ENCODE data around the gene ADH6.
"Not testable (repeated sequence)": the region's sequence is repeated elsewhere in the genome, so short reads cannot be mapped to it uniquely, and the experiment has no call there.

ADH6 gene

GRCh38 chr4:99227646-99228045 lies 8.6 kb upstream of the ADH6 start:
- H3K79me2 ChIP-seq (ENCODE audit: insufficient read depth, low read length); H3K9ac ChIP-seq (ENCODE audit: low read depth, low read length, poor library complexity, severe bottlenecking); H3F3A ChIP-seq (ENCODE audit: low read depth); H2AFZ ChIP-seq (ENCODE audit: low read length); H3K9me2 ChIP-seq (replicated peaks; ENCODE audit: low read depth, low read length); H3K4me1 ChIP-seq (ENCODE audit: insufficient read depth, low read length, poor library complexity, severe bottlenecking); H3K9me3 ChIP-seq (ENCODE audit: insufficient read depth, low read depth, low read length); H3K4me2 ChIP-seq (ENCODE audit: low read depth, low read length, poor library complexity, severe bottlenecking); H3K27me3 ChIP-seq (ENCODE audit: insufficient read depth, low read length, poor library complexity, severe bottlenecking); H4K20me1 ChIP-seq (ENCODE audit: insufficient read depth, low read length, poor library complexity, severe bottlenecking); H3K4me3 ChIP-seq (ENCODE audit: low read length, poor library complexity, severe bottlenecking); H3K36me3 ChIP-seq (ENCODE audit: insufficient read depth, low read length): not testable (repeated sequence)

DNA sequence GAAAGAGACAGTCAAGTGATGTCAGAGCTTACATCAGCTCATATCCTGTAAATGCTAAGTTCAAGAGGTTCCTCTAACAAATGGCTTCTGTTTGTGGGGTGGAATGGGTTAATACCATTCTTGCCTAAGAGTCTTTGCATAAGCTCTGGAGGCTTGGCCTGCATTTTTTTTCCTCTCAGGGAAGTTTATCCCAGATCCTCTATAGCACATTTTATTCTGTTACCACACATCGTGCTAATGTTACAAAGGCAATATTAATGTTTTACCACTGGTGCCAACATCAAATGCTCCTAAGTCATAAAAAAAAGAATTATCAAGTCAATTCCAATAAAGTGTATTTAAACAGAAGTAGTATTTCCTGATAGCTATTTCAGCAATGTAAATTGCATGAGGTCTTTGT lies 2.9 kb upstream of the ADH6 start:
- Histone ChIP-seq H3K4me2 (ENCODE audit: low read depth, low read length, poor library complexity, severe bottlenecking) (no peak overlapping the region), H3K9me3 (ENCODE audit: insufficient read depth, low read depth, low read length) (no peaks in the 10 kb centered on the region), H3K36me3 (ENCODE audit: insufficient read depth, low read length) (no peaks in the 10 kb centered on the region), H3K9ac (ENCODE audit: low read depth, low read length, poor library complexity, severe bottlenecking) (no peak overlapping the region), H3K4me1 (ENCODE audit: insufficient read depth, low read length, poor library complexity, severe bottlenecking) (no peaks in the 10 kb centered on the region), H3K27me3 (ENCODE audit: insufficient read depth, low read length, poor library complexity, severe bottlenecking) (no peaks in the 10 kb centered on the region), H2AFZ (ENCODE audit: low read length) (no peak overlapping the region), H3F3A (ENCODE audit: low read depth) (no peaks in the 10 kb centered on the region), H3K4me3 (ENCODE audit: low read length, poor library complexity, severe bottlenecking) (no peak overlapping the region), H3K79me2 (ENCODE audit: insufficient read depth, low read length) (no peaks in the 10 kb centered on the region), H3K9me2 (replicated peaks; ENCODE audit: low read depth, low read length) (no peaks in the 10 kb centered on the region), H4K20me1 (ENCODE audit: insufficient read depth, low read length, poor library complexity, severe bottlenecking) (no peaks in the 10 kb centered on the region)
- TF ChIP-seq EZH2phosphoT487 (IDR thresholded peaks at IDR 0.05; ENCODE audit: borderline replicate concordance): no peak
- TF ChIP-seq, protein P1, sequence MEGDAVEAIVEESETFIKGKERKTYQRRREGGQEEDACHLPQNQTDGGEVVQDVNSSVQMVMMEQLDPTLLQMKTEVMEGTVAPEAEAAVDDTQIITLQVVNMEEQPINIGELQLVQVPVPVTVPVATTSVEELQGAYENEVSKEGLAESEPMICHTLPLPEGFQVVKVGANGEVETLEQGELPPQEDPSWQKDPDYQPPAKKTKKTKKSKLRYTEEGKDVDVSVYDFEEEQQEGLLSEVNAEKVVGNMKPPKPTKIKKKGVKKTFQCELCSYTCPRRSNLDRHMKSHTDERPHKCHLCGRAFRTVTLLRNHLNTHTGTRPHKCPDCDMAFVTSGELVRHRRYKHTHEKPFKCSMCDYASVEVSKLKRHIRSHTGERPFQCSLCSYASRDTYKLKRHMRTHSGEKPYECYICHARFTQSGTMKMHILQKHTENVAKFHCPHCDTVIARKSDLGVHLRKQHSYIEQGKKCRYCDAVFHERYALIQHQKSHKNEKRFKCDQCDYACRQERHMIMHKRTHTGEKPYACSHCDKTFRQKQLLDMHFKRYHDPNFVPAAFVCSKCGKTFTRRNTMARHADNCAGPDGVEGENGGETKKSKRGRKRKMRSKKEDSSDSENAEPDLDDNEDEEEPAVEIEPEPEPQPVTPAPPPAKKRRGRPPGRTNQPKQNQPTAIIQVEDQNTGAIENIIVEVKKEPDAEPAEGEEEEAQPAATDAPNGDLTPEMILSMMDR (conservative IDR thresholded peaks at IDR 0.05; ENCODE audit: low read length): no peak

- H3K4me1 ChIP-seq (ENCODE audit: insufficient read depth, low read length, poor library complexity, severe bottlenecking): no peaks in the 10 kb centered on the region
- no peak for TF ChIP-seq EZH2phosphoT487 (IDR thresholded peaks at IDR 0.05; ENCODE audit: borderline replicate concordance)
- TF ChIP-seq, protein P1 (conservative IDR thresholded peaks at IDR 0.05; ENCODE audit: low read length): no peak
Observed at GRCh38 chr4:99219479-99219878, 433 bp upstream of the ADH6 start.

DNA sequence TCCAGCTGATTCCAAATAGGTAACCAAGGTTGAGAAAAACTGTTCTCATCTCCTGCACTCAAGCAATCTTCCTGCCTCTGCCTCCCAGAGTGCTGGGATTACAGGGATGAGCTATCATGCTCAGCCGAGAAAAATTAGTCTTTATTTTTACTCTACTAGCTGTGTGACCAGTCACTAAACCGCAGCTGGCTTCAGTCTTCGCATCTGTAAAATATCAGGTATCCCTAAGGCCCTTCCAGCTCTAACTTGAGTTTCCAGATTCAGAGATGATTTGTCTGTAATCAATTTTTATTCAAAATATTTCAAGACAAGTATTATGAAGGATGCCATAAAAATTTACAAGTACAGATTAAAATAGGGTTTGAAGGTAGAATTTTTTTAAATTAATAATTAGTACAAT lies 3.5 kb downstream of the ADH6 start:
- H3K4me3 ChIP-seq (ENCODE audit: low read length, poor library complexity, severe bottlenecking): no peak overlapping the region
- H3F3A ChIP-seq (ENCODE audit: low read depth): no peaks in the 10 kb centered on the region
- no peaks in the 10 kb centered on the region for H3K9me2 ChIP-seq (replicated peaks; ENCODE audit: low read depth, low read length)
- H3K9ac ChIP-seq (ENCODE audit: low read depth, low read length, poor library complexity, severe bottlenecking): no peak overlapping the region
- H3K27me3 ChIP-seq (ENCODE audit: insufficient read depth, low read length, poor library complexity, severe bottlenecking): no peaks in the 10 kb centered on the region
- H3K79me2 ChIP-seq (ENCODE audit: insufficient read depth, low read length): no peaks in the 10 kb centered on the region
- TF ChIP-seq, protein P1 (conservative IDR thresholded peaks at IDR 0.05; ENCODE audit: low read length): no peak
- no peak for TF ChIP-seq EZH2phosphoT487 (IDR thresholded peaks at IDR 0.05; ENCODE audit: borderline replicate concordance)
- no peaks in the 10 kb centered on the region for H4K20me1 ChIP-seq (ENCODE audit: insufficient read depth, low read length, poor library complexity, severe bottlenecking)
- no peaks in the 10 kb centered on the region for H3K36me3 ChIP-seq (ENCODE audit: insufficient read depth, low read length)
- no peaks in the 10 kb centered on the region for H3K9me3 ChIP-seq (ENCODE audit: insufficient read depth, low read depth, low read length)
- H3K4me2 ChIP-seq (ENCODE audit: low read depth, low read length, poor library complexity, severe bottlenecking): no peak overlapping the region
- H2AFZ ChIP-seq (ENCODE audit: low read length): no peak overlapping the region
- no peaks in the 10 kb centered on the region for H3K4me1 ChIP-seq (ENCODE audit: insufficient read depth, low read length, poor library complexity, severe bottlenecking)

More at GRCh38 chr4:99219479-99219878, 433 bp upstream of the ADH6 start:
- Histone ChIP-seq H3F3A (ENCODE audit: low read depth) (no peaks in the 10 kb centered on the region), H3K9ac (ENCODE audit: low read depth, low read length, poor library complexity, severe bottlenecking) (no peak overlapping the region), H3K9me2 (replicated peaks; ENCODE audit: low read depth, low read length) (no peaks in the 10 kb centered on the region), H3K36me3 (ENCODE audit: insufficient read depth, low read length) (no peaks in the 10 kb centered on the region), H3K4me2 (ENCODE audit: low read depth, low read length, poor library complexity, severe bottlenecking) (no peak overlapping the region), H3K9me3 (ENCODE audit: insufficient read depth, low read depth, low read length) (no peaks in the 10 kb centered on the region), H2AFZ (ENCODE audit: low read length) (no peak overlapping the region), H3K4me3 (ENCODE audit: low read length, poor library complexity, severe bottlenecking) (no peak overlapping the region), H4K20me1 (ENCODE audit: insufficient read depth, low read length, poor library complexity, severe bottlenecking) (no peaks in the 10 kb centered on the region), H3K27me3 (ENCODE audit: insufficient read depth, low read length, poor library complexity, severe bottlenecking) (no peaks in the 10 kb centered on the region), H3K79me2 (ENCODE audit: insufficient read depth, low read length) (no peaks in the 10 kb centered on the region)

Data from Loucy (cell line).